Suprapubic skin (tissue), 3 donors: Measurements from ENCODE around the gene MROH2A.

Source experiments
- POLR2A ChIP-seq, 2 donors: fragments of 450-650 bp; IDR thresholded peaks; one replicate each; pipeline ENCODE4 v1.6.1; 2017; ENCODE audit warnings: antibody characterized with exemption in 2 of 2, mild to moderate bottlenecking in 2 of 2, moderate library complexity in 2 of 2
- TF ChIP-seq, protein P1 (sequence below), 2 donors: fragments of 200-600 bp in 1 of 2; fragments of 450-650 bp in 1 of 2; sonication (generic) in 1 of 2; IDR thresholded peaks; one replicate each; pipeline ENCODE4 v1.5.1; 2016 to 2019; ENCODE audit warnings: antibody characterized with exemption in 2 of 2, mild to moderate bottlenecking in 1 of 2, moderate library complexity in 1 of 2

DNA sequence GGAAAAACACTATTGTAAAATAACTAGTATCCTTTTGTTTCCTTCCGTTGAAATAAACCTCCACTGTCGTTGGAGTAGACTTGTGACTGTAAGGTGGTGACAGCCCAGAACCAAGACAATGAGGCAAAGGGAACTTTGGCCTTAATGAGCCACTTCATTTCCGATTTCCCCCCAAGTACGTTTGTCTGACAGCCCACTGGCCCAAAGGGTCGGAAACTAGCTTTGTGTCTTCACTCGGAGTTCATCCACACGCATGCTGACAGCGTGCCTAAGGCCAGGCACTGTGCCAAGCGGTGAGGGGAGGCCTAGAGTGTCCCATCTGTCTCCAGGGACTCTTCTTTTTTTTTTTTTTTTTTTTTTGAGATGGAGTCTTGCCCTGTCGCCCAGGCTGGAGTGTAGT, 55.2 kb downstream of the MROH2A start:
- TF ChIP-seq, protein P1, sequence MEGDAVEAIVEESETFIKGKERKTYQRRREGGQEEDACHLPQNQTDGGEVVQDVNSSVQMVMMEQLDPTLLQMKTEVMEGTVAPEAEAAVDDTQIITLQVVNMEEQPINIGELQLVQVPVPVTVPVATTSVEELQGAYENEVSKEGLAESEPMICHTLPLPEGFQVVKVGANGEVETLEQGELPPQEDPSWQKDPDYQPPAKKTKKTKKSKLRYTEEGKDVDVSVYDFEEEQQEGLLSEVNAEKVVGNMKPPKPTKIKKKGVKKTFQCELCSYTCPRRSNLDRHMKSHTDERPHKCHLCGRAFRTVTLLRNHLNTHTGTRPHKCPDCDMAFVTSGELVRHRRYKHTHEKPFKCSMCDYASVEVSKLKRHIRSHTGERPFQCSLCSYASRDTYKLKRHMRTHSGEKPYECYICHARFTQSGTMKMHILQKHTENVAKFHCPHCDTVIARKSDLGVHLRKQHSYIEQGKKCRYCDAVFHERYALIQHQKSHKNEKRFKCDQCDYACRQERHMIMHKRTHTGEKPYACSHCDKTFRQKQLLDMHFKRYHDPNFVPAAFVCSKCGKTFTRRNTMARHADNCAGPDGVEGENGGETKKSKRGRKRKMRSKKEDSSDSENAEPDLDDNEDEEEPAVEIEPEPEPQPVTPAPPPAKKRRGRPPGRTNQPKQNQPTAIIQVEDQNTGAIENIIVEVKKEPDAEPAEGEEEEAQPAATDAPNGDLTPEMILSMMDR (IDR thresholded peaks at IDR 0.05) = no peak
- TF ChIP-seq POLR2A (IDR thresholded peaks at IDR 0.05) = no peak
